GM12878 (cell line): ENCODE data around the gene SURF4. TPM values are rescaled to one million over a fixed set of nuclear protein-coding genes. Genes with fewer than 3 reads are reported as not detected.
A peak's percentile ranks its signal among the peaks of the same experiment; 100 is the strongest.

Source experiments
- BRCA1 ChIP-seq: IDR thresholded peaks from 2 replicates; pipeline ENCODE4 v1.6.1; 2011; ENCODE audit warnings: low read depth, low read length, improper control_type of control experiment
- CBX3 ChIP-seq: fragments of 200-600 bp; sonication (generic); IDR thresholded peaks from 2 replicates; pipeline ENCODE4 v1.6.1; 2016; ENCODE audit warnings: low read depth, borderline replicate concordance
- CREB1 ChIP-seq: IDR thresholded peaks from 2 replicates; pipeline ENCODE4 v1.6.1; 2012; ENCODE audit warnings: low read depth, mild to moderate bottlenecking, inconsistent platforms
- E2F4 ChIP-seq: IDR thresholded peaks from 2 replicates; pipeline ENCODE4 v1.6.1; 2012; ENCODE audit warnings: low read depth, low read length, improper control_type of control experiment
- EGR1 ChIP-seq, 2 experiments: IDR thresholded peaks; 1 replicate in 1 of 2; 2 replicates in 1 of 2; pipeline ENCODE4 v1.6.1; 2011 to 2012; ENCODE audit warnings: low read depth in 2 of 2, low read length in 2 of 2, borderline replicate concordance in 1 of 2, mild to moderate bottlenecking in 1 of 2, moderate library complexity in 1 of 2
- MAX ChIP-seq: IDR thresholded peaks from 2 replicates; pipeline ENCODE4 v1.6.1; 2012; ENCODE audit warnings: low read depth, low read length, improper control_type of control experiment
- NR2F1 ChIP-seq: fragments of 450-650 bp; conservative IDR thresholded peaks from 2 replicates; pipeline ENCODE4 v1.6.1; 2017; ENCODE audit warnings: mild to moderate bottlenecking
- PAX8 ChIP-seq: fragments of 450-650 bp; IDR thresholded peaks from 2 replicates; pipeline ENCODE4 v1.6.1; 2017; ENCODE audit warnings: mild to moderate bottlenecking, moderate library complexity
- POLR2AphosphoS2 ChIP-seq: IDR thresholded peaks from 2 replicates; pipeline ENCODE4 v1.6.1; 2011; ENCODE audit warnings: low read depth, mild to moderate bottlenecking, low read length, improper control_type of control experiment, moderate library complexity
- RBBP5 ChIP-seq: fragments of 200-600 bp; sonication (generic); conservative IDR thresholded peaks from 2 replicates; pipeline ENCODE4 v1.6.1; 2016
- ZNF384 ChIP-seq: IDR thresholded peaks from 2 replicates; pipeline ENCODE4 v1.6.1; 2012; ENCODE audit warnings: low read depth, mild to moderate bottlenecking, low read length, improper control_type of control experiment, borderline replicate concordance
- polyA plus RNA-seq, 11 experiments: library from polyadenylated mRNA; depleted of rRNA in 4 of 11; unstranded in 6 of 11; stranded (reverse) in 5 of 11; fragments of >200 nt; fragmentation: Nextera tagmentation in 4 of 11; fragmentation: Illumina TruSeq in 1 of 11; extraction: Ambion mirVana in 4 of 11; extraction: Trizol in 1 of 11; gene quantifications; 1 replicate in 1 of 11; 2 replicates in 10 of 11; pipeline versions ENCODE4 v1.2.1 to v1.2.3, GENCODE V29; 2011 to 2016; ENCODE audit warnings: inconsistent platforms in 2 of 11, missing spikeins in 2 of 11, low read depth in 1 of 11
- total RNA-seq, 4 experiments: library from RNA; depleted of rRNA in 3 of 4; stranded (reverse); fragments of >200 nt in 3 of 4; fragmentation: Illumina TruSeq in 1 of 4; extraction: Trizol in 1 of 4; gene quantifications; 2 replicates each; pipeline versions ENCODE4 v1.2.1 to v1.2.3, GENCODE V29; 2013 to 2021

SURF4 gene
- total and polyA plus RNA-seq, 10 of the 15 experiments (the other 5 are each of a cell fraction or from before 2014, with no cell fraction given): 6.4 to 134 (median 78.7) TPM

DNA sequence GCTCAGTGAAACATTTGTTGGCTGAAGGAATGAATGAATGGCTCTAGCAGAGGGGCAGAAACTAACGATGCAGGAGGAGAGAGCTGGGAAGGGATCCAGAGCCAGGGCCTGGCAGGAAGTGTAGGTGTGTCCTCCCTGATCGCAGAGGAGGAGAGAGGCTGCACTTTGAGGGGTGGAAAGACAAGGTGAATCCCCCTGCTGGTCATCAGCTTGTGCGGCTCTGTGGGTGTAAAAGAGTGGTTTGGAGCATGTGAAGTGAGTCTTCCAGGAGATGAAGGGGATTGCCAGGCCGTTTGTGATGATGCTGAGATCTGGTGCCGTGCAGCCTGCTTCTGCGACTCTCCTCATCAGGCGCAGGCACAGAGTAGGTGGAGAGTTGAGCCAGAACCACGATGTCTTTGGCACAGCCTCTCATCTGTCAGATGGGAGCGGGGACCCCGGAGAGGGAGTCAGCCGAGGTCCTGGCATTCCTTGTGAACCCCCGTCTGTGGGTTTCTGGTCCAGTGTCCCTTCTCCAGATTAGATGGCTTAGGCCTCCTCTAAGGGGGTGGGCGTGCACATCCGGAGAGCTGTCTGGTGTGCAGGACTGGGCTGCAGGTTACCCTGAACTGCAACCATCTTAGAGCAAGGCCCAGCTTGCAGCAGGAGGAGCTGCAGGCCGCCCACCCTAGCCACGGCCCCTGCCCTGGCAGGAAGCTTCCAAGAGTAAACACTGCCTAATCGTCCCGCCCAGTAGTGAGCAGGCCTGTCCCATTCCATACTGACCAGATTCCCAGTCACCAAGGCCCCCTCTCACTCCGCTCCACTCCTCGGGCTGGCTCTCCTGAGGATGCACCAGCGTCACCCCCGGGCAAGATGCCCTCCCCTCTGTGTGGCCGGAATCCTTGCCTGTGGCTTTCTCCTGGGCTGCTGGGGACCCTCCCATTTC is 46.0 kb upstream of the SURF4 start, which contains the start of gene ADAMTS13 (continued):
- TF ChIP-seq EGR1 (IDR thresholded peaks at IDR 0.05; ENCODE audit: borderline replicate concordance in 1 of 2, low read depth in 2 of 2, low read length in 2 of 2) (no peak), MAX (no peak; the same call in 1 of the 2 replicates), PAX8 (no peak), POLR2AphosphoS2 (no peak), BRCA1 (no peak), E2F4 (no peak), CREB1 (peak; percentile 76), ZNF384 (no peak), CBX3 (no peak), NR2F1 (0 out of 2 replicates have a peak, but pooled peaks have one; percentile 9), RBBP5 (no peak)
